Measurements from ENCODE around the gene EPB41L1. TPM values are rescaled to one million over a fixed set of nuclear protein-coding genes. Genes with fewer than 3 reads are reported as not detected.

EPB41L1 gene
- polyA plus RNA-seq, 1 donor (not counting 4 experiments of a cell fraction or from before 2014, with no cell fraction given) = 1.2 TPM

DNA sequence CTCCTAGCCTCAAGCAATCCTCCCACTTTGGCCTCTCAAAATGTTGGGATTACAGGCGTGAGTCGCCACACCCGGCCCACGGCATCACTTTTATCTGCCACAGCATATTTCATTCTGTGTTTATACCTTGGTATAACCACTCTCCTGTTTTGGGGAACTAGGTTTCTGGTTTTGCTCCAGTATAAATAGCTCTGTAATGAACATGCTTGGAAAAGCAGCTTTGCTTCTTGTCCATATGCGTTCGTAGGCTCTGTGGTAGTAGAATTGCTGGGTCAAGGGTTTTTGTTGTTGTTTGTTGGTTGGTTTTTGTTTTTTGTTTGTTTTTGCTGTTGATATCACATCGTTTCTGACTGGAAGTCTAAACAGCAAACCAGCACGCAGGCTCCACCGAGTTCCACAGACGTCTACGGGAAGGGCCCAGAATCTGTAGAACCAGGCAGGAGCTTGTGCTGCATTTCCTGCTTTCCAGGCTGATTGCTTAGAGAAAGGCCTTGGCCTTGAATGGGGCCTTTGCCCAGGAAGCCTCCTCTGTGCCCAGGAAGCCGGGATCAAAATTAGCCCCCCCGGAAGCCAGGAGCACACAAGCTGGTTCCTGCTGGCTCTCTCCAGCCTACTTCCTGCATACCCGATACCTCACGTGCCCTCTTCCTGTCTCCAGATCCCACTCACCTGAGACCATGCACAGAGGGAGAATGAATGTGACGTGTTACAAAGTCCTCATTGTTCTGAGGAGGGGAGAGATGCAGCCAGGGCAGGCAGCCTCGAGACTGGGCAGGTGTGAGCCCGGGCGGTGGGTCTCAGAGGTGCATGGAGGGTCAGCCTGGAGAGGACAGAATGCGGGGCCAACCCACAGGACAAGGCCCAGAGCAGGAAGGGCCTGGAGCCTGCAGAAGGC is 116.5 kb downstream of the EPB41L1 start:
- Histone ChIP-seq H3K9me3 (ENCODE audit: control insufficient read depth, low read depth, low read length) (no peaks in the 10 kb centered on the region), H3K4me3 (ENCODE audit: control insufficient read depth in 2 of 3, extremely low read depth in 1 of 3, insufficient read depth in 2 of 3, low read depth in 1 of 3, low read length in 3 of 3) (no peak overlapping the region), H4K20me1 (ENCODE audit: control insufficient read depth, extremely low read depth, insufficient read depth, low read length) (no peaks in the 10 kb centered on the region), H3K9me1 (ENCODE audit: control insufficient read depth, extremely low read depth, insufficient read depth, low read length) (no peaks in the 10 kb centered on the region), H3K4me1 (ENCODE audit: control insufficient read depth, extremely low read depth, insufficient read depth, low read length) (no peaks in the 10 kb centered on the region), H2AFZ (ENCODE audit: control insufficient read depth, low read length) (no peak overlapping the region), H3K27ac (ENCODE audit: control insufficient read depth, insufficient read depth, low read length) (no peak overlapping the region), H3K36me3 (ENCODE audit: control insufficient read depth in 2 of 2, extremely low read depth in 1 of 2, insufficient read depth in 2 of 2, low read length in 2 of 2) (no peaks in the 10 kb centered on the region), H3K27me3 (ENCODE audit: control insufficient read depth, extremely low read depth, insufficient read depth, low read length) (no peaks in the 10 kb centered on the region), H3K79me2 (ENCODE audit: control insufficient read depth, insufficient read depth, low read length) (no peaks in the 10 kb centered on the region), H3K4me2 (ENCODE audit: control insufficient read depth, extremely low read depth, insufficient read depth, low read depth, low read length) (no peak overlapping the region), H3K9ac (ENCODE audit: control insufficient read depth, extremely low read depth, insufficient read depth, low read length) (no peak overlapping the region)
- TF ChIP-seq, protein P1, sequence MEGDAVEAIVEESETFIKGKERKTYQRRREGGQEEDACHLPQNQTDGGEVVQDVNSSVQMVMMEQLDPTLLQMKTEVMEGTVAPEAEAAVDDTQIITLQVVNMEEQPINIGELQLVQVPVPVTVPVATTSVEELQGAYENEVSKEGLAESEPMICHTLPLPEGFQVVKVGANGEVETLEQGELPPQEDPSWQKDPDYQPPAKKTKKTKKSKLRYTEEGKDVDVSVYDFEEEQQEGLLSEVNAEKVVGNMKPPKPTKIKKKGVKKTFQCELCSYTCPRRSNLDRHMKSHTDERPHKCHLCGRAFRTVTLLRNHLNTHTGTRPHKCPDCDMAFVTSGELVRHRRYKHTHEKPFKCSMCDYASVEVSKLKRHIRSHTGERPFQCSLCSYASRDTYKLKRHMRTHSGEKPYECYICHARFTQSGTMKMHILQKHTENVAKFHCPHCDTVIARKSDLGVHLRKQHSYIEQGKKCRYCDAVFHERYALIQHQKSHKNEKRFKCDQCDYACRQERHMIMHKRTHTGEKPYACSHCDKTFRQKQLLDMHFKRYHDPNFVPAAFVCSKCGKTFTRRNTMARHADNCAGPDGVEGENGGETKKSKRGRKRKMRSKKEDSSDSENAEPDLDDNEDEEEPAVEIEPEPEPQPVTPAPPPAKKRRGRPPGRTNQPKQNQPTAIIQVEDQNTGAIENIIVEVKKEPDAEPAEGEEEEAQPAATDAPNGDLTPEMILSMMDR (optimal IDR thresholded peaks at IDR 0.05 in 1 of 3, IDR thresholded peaks at IDR 0.05 in 1 of 3, conservative IDR thresholded peaks at IDR 0.05 in 1 of 3; ENCODE audit: extremely low read depth in 1 of 3, insufficient read depth in 2 of 3, low read length in 3 of 3) = no peak
- TF ChIP-seq EZH2 (IDR thresholded peaks at IDR 0.05; ENCODE audit: low read length) = no peak
- FAIRE-seq (no peak), DNase-seq (ENCODE audit: low read depth, low spot score) (no peak)
- dilution Hi-C loops (cut with MboI; ENCODE audit: extremely low pct_ligation_motif_present, low sequenced_read_pairs) = no loop called here

DNA sequence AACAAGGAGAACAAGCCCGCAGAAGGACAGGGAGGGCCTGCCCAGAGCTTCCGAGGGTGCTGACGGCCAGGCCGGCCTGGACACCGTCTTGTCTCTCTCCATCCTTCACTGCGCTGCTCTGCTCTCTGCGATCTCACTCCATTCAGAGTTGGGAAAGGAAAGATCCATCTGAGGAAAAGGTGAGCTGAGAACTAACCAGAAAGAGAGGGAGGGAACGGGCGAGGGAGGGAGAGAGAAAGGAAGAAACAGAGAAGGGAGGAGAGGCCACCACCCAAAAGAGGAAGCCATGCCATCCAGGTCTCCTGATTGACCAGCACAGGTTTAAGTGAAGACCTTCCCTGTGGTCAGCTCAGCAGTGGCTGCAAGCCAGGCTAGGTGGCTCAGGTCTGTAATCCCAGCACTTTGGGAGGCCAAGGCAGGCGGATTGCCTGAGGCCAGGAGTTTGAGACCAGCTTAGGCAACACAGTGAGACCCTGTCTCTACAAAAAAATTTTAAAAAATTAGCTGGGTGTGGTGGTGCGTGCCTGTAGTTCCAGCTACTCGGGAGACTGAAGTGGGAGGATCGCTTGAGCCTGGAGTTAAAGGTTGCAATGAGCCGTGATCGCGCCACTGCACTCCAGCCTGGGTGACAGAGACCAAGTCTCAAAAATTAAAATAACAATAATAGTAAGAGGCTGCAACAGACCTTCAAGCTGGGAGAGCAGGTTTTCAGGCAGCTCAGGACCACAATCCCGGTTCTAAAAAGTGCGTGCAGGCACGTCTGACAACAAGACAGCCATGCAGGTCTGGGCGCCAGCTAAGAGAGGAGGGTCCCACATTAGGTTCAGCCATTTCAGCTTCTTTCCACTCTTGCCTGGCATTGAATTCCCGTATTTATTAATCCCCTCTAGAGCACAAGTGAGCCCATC is 117.4 kb downstream of the EPB41L1 start:
- DNase-seq (ENCODE audit: low read depth, low spot score) = no peak
- no peaks in the 10 kb centered on the region for H3K9me1 ChIP-seq (ENCODE audit: control insufficient read depth, extremely low read depth, insufficient read depth, low read length)
- FAIRE-seq = no peak

More for the DNA sequence above, 117.4 kb downstream of the EPB41L1 start:
- Histone ChIP-seq H3K4me2 (ENCODE audit: control insufficient read depth, extremely low read depth, insufficient read depth, low read depth, low read length) (no peak overlapping the region), H3K27ac (ENCODE audit: control insufficient read depth, insufficient read depth, low read length) (no peak overlapping the region), H3K4me1 (ENCODE audit: control insufficient read depth, extremely low read depth, insufficient read depth, low read length) (no peaks in the 10 kb centered on the region), H3K27me3 (ENCODE audit: control insufficient read depth, extremely low read depth, insufficient read depth, low read length) (no peaks in the 10 kb centered on the region), H3K4me3 (ENCODE audit: control insufficient read depth in 2 of 3, extremely low read depth in 1 of 3, insufficient read depth in 2 of 3, low read depth in 1 of 3, low read length in 3 of 3) (no peak overlapping the region), H2AFZ (ENCODE audit: control insufficient read depth, low read length) (no peak overlapping the region), H3K9ac (ENCODE audit: control insufficient read depth, extremely low read depth, insufficient read depth, low read length) (no peak overlapping the region), H3K9me3 (ENCODE audit: control insufficient read depth, low read depth, low read length) (no peaks in the 10 kb centered on the region), H3K36me3 (ENCODE audit: control insufficient read depth in 2 of 2, extremely low read depth in 1 of 2, insufficient read depth in 2 of 2, low read length in 2 of 2) (no peaks in the 10 kb centered on the region), H3K79me2 (ENCODE audit: control insufficient read depth, insufficient read depth, low read length) (no peaks in the 10 kb centered on the region), H4K20me1 (ENCODE audit: control insufficient read depth, extremely low read depth, insufficient read depth, low read length) (no peaks in the 10 kb centered on the region)
- dilution Hi-C loops (cut with MboI; ENCODE audit: extremely low pct_ligation_motif_present, low sequenced_read_pairs) = no loop called here
- TF ChIP-seq EZH2 (IDR thresholded peaks at IDR 0.05; ENCODE audit: low read length) = no peak
- TF ChIP-seq, protein P1 (optimal IDR thresholded peaks at IDR 0.05 in 1 of 3, IDR thresholded peaks at IDR 0.05 in 1 of 3, conservative IDR thresholded peaks at IDR 0.05 in 1 of 3; ENCODE audit: extremely low read depth in 1 of 3, insufficient read depth in 2 of 3, low read length in 3 of 3) = no peak
